OCI-LY1 (cell line): ENCODE measurements around the gene CARD11.
A peak's percentile ranks its signal among the peaks of the same experiment; 100 is the strongest.

ENCODE experiments used
- H2AFZ ChIP-seq: fragments of 200-600 bp; sonication (generic), shearing (Covaris generic); 2 replicates; pipeline ENCODE4 v1.6.0; 2014; ENCODE audit warnings: antibody characterized with exemption, mild to moderate bottlenecking, low read length
- H3F3A ChIP-seq: fragments of 200-600 bp; sonication (generic), shearing (Covaris generic); 2 replicates; pipeline ENCODE4 v1.6.0; 2014; ENCODE audit warnings: mild to moderate bottlenecking, antibody characterized with exemption, low read length, moderate library complexity; ENCODE audit not compliant: insufficient read depth
- H3K27ac ChIP-seq: fragments of 200-600 bp; sonication (generic); 2 replicates; pipeline ENCODE4 v1.5.1; 2014; ENCODE audit warnings: low read length, mixed run types, mild to moderate bottlenecking, low read depth; ENCODE audit not compliant: poor library complexity, severe bottlenecking
- H3K27me3 ChIP-seq: fragments of 200-600 bp; sonication (generic); 2 replicates; pipeline ENCODE4 v1.6.0; 2014; ENCODE audit warnings: antibody characterized with exemption, mild to moderate bottlenecking, low read length, moderate library complexity; ENCODE audit not compliant: insufficient read depth
- H3K36me3 ChIP-seq: fragments of 200-600 bp; sonication (generic); 2 replicates; pipeline ENCODE4 v1.6.1; 2014; ENCODE audit warnings: mild to moderate bottlenecking, antibody characterized with exemption, low read length, moderate library complexity, mixed read lengths; ENCODE audit not compliant: insufficient read depth
- H3K4me1 ChIP-seq: fragments of 200-600 bp; sonication (generic); 2 replicates; pipeline ENCODE4 v1.5.1; 2014; ENCODE audit warnings: mild to moderate bottlenecking, low read length, moderate library complexity; ENCODE audit not compliant: insufficient read depth, severe bottlenecking
- H3K4me2 ChIP-seq: fragments of 200-600 bp; sonication (generic), shearing (Covaris generic); 2 replicates; pipeline ENCODE4 v1.6.1; 2014; ENCODE audit warnings: low read length
- H3K4me3 ChIP-seq: fragments of 200-600 bp; sonication (generic); 2 replicates; pipeline ENCODE4 v1.5.1; 2014; ENCODE audit warnings: low read length, low read depth, mild to moderate bottlenecking, mixed read lengths; ENCODE audit not compliant: poor library complexity, severe bottlenecking
- H3K79me2 ChIP-seq: fragments of 200-600 bp; shearing (Covaris generic); 2 replicates; pipeline ENCODE4 v1.6.1; 2016; ENCODE audit warnings: mixed run types, low read length, mixed read lengths; ENCODE audit not compliant: insufficient read depth
- H3K9ac ChIP-seq: fragments of 200-600 bp; sonication (generic), shearing (Covaris generic); 2 replicates; pipeline ENCODE4 v1.6.1; 2014; ENCODE audit warnings: mild to moderate bottlenecking, low read length, mixed read lengths
- H3K9me2 ChIP-seq: fragments of 200-600 bp; sonication (generic), shearing (Covaris generic); 2 replicates; pipeline ENCODE4 v1.6.1; 2014; ENCODE audit warnings: low read depth, mild to moderate bottlenecking, low read length, mixed read lengths
- H3K9me3 ChIP-seq: fragments of 200-600 bp; shearing (Covaris generic); 2 replicates; pipeline ENCODE4 v1.6.1; 2014; ENCODE audit warnings: low read length, mixed read lengths
- H4K20me1 ChIP-seq: fragments of 200-600 bp; sonication (generic), shearing (Covaris generic); 2 replicates; pipeline ENCODE4 v1.6.0; 2016; ENCODE audit warnings: mild to moderate bottlenecking, low read length; ENCODE audit not compliant: insufficient read depth
- CTCF ChIP-seq: fragments of 200-600 bp; sonication (generic), shearing (Covaris generic); IDR thresholded peaks from 2 replicates; pipeline ENCODE4 v1.5.1; 2017; ENCODE audit warnings: mild to moderate bottlenecking, antibody characterized with exemption, low read length, moderate library complexity, mixed read lengths
- EZH2 ChIP-seq: fragments of 200-600 bp; sonication (generic), shearing (Covaris generic); IDR thresholded peaks from 2 replicates; pipeline ENCODE4 v1.8.0; 2017; ENCODE audit warnings: borderline replicate concordance, mixed run types, mild to moderate bottlenecking, antibody characterized with exemption, low read length, moderate library complexity, mixed read lengths

Gene CARD11

GRCh38 chr7:2978408-2978807 is 65.3 kb downstream of the CARD11 start:
- Histone ChIP-seq H3K4me3 (peak overlapping the region; percentile 64), H3K4me1 (peaks cover 52% of the 10 kb centered on the region), H3F3A (no peaks in the 10 kb centered on the region), H3K9me2 (no peaks in the 10 kb centered on the region), H3K9ac (peak overlapping the region; percentile 67), H2AFZ (no peak overlapping the region), H3K4me2 (peak overlapping the region; percentile 93), H3K36me3 (peaks cover 19% of the 10 kb centered on the region), H3K9me3 (no peaks in the 10 kb centered on the region), H3K79me2 (no peaks in the 10 kb centered on the region), H3K27ac (peak overlapping the region; percentile 89), H3K27me3 (no peaks in the 10 kb centered on the region), H4K20me1 (no peaks in the 10 kb centered on the region)
- TF ChIP-seq EZH2 = no peak
- no peak for TF ChIP-seq CTCF

GRCh38 chr7:2975821-2976371 is 67.8 kb downstream of the CARD11 start:
- no peak overlapping the region for H3K9ac ChIP-seq
- H3K9me3 ChIP-seq = no peaks in the 10 kb centered on the region
- no peaks in the 10 kb centered on the region for H3K79me2 ChIP-seq
- peaks cover 58% of the 10 kb centered on the region for H3K4me1 ChIP-seq
- H4K20me1 ChIP-seq = no peaks in the 10 kb centered on the region
- peaks cover 6% of the 10 kb centered on the region; the same call in 1 of the 2 replicates for H3K36me3 ChIP-seq
- no peaks in the 10 kb centered on the region for H3F3A ChIP-seq
- H3K27me3 ChIP-seq = no peaks in the 10 kb centered on the region
- no peak overlapping the region for H3K4me3 ChIP-seq
- peak overlapping the region; percentile 33 for H3K27ac ChIP-seq
- TF ChIP-seq EZH2 = no peak
- TF ChIP-seq CTCF = no peak
- H2AFZ ChIP-seq = no peak overlapping the region
- H3K9me2 ChIP-seq = no peaks in the 10 kb centered on the region
- no peak overlapping the region for H3K4me2 ChIP-seq

- no peak for TF ChIP-seq EZH2
- TF ChIP-seq CTCF = no peak
- H3K4me2 ChIP-seq = no peak overlapping the region
Measured at GRCh38 chr7:2974093-2974819, 69.4 kb downstream of the CARD11 start.

More at GRCh38 chr7:2974093-2974819, 69.4 kb downstream of the CARD11 start:
- H3K4me1 ChIP-seq = peaks cover 41% of the 10 kb centered on the region
- H4K20me1 ChIP-seq = no peaks in the 10 kb centered on the region
- H3K9me2 ChIP-seq = no peaks in the 10 kb centered on the region
- H3K36me3 ChIP-seq = peaks cover 6% of the 10 kb centered on the region; the same call in 1 of the 2 replicates
- H2AFZ ChIP-seq = no peak overlapping the region
- H3K27ac ChIP-seq = peak overlapping the region; percentile 86
- no peaks in the 10 kb centered on the region for H3F3A ChIP-seq
- no peaks in the 10 kb centered on the region for H3K79me2 ChIP-seq
- H3K4me3 ChIP-seq = no peak overlapping the region
- no peak overlapping the region for H3K9ac ChIP-seq
- H3K27me3 ChIP-seq = no peaks in the 10 kb centered on the region
- H3K9me3 ChIP-seq = no peaks in the 10 kb centered on the region
